ENCODE results near the gene SLC8A1.
A peak's percentile ranks its signal among the peaks of the same experiment; 100 is the strongest.

SLC8A1 gene

GRCh38 chr2:40403233-40403836, 48.6 kb downstream of the SLC8A1 start:
- TF ChIP-seq, protein P1, sequence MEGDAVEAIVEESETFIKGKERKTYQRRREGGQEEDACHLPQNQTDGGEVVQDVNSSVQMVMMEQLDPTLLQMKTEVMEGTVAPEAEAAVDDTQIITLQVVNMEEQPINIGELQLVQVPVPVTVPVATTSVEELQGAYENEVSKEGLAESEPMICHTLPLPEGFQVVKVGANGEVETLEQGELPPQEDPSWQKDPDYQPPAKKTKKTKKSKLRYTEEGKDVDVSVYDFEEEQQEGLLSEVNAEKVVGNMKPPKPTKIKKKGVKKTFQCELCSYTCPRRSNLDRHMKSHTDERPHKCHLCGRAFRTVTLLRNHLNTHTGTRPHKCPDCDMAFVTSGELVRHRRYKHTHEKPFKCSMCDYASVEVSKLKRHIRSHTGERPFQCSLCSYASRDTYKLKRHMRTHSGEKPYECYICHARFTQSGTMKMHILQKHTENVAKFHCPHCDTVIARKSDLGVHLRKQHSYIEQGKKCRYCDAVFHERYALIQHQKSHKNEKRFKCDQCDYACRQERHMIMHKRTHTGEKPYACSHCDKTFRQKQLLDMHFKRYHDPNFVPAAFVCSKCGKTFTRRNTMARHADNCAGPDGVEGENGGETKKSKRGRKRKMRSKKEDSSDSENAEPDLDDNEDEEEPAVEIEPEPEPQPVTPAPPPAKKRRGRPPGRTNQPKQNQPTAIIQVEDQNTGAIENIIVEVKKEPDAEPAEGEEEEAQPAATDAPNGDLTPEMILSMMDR (IDR thresholded peaks at IDR 0.05; ENCODE audit: insufficient read depth, low read length, missing control alignments): no peak
- peak; percentile 81 for DNase-seq (ENCODE audit: low read depth, low spot score)
- POLR2A ChIA-PET: interaction anchor here (0.9 to 1.6 kb wide), 4 partner anchors 9 to 48 kb away, joined by 3 to 8 read pairs (median 3); no protein-coding TSS in a partner anchor
- CTCF ChIA-PET: interaction anchor here (0.9 to 2.7 kb wide), 6 partner anchors 9 to 159 kb away, joined by 3 to 6 read pairs (median 4); no protein-coding TSS in a partner anchor
- no peak overlapping the region for H3K4me3 ChIP-seq (ENCODE audit: low read depth, low read length)

DNA sequence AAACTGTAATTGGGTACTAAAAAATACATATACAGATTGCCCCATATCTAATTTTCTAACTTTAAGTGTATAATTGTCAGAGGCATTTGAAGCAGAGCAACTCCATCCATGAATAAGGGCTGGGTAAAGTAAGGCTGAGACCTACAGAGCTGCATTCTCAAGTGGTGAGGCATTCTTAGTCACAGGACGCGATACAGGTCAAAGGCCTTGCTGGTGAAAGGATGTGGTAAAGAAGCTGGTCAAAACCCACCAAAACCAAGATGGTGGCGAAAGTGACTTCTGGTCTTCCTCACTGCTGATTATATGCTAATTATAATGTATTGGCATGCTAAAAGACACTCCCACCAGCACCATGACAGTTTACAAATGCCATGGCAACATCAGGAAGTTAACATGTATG, 50.0 kb downstream of the SLC8A1 start:
- TF ChIP-seq, protein P1 (IDR thresholded peaks at IDR 0.05; ENCODE audit: insufficient read depth, low read length, missing control alignments): no peak
- ChIA-PET CTCF (interaction anchor here (1.5 to 2.7 kb wide), 2 partner anchors 8 to 157 kb away, joined by 6 read pairs; no protein-coding TSS in a partner anchor), POLR2A (interaction anchor here (0.6 to 1.6 kb wide), 2 partner anchors 49 to 368 kb away, joined by 3 read pairs; no protein-coding TSS in a partner anchor)
- no peak overlapping the region for H3K4me3 ChIP-seq (ENCODE audit: low read depth, low read length)
- DNase-seq (ENCODE audit: low read depth, low spot score): peak; percentile 28

DNA sequence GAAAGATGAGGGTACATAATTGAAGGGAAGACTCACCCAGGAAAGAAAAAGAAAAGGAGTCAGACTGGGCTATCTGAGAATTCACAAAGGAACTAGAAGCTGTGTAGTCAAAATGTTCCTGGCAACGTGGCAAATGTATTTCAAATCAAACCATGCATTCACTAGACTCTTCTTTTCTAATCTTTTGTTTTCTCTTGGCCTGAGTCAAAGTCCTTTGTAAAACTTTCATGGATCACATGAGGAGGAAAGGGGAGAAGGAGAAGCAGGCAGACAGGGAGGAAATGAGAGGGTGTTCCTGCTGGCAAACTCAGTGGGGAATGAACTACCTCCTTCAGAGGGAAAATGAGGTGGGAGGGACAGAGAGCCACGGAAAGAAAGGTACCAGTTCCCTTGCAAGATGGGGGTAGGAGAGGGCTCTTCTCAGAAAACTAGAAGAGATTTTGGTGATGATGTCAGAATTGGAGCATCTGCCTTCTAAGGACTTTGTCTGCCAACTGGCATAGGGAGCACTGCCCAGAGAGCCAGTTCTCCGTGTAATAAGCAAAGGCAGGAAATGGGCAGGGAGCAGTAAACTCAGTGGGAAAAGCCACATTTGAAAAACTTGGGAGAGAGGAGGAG, 51.4 kb downstream of the SLC8A1 start:
- H3K4me3 ChIP-seq (ENCODE audit: low read depth, low read length): no peak overlapping the region
- TF ChIP-seq, protein P1 (IDR thresholded peaks at IDR 0.05; ENCODE audit: insufficient read depth, low read length, missing control alignments): no peak
- ChIA-PET CTCF (no interaction called here), POLR2A (no interaction called here)
- DNase-seq (ENCODE audit: low read depth, low spot score): no peak

DNA sequence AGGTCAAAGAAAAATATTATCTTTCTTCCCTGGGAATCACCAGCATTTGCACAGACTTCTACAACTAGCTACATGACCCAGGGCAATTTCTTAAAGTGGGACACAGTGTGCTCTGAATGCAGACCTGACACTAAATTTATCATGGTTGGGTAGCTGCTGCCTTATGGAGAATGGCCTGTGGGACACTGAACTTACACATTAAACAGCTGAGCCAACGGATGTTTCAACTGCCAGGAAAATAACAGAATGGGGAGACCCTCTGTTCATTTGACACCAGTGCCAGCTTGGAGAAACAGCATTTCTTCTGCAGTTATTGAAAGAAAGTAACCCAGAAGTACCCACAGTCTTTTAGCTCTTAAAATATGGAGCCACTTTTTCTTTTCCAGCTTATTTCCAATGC, 54.1 kb downstream of the SLC8A1 start:
- no peak for DNase-seq (ENCODE audit: low read depth, low spot score)

GRCh38 chr2:40396124-40396523, 55.8 kb downstream of the SLC8A1 start:
- H3K4me3 ChIP-seq (ENCODE audit: low read depth, low read length): no peak overlapping the region
- TF ChIP-seq, protein P1 (IDR thresholded peaks at IDR 0.05; ENCODE audit: insufficient read depth, low read length, missing control alignments): no peak
- no peak for DNase-seq (ENCODE audit: low read depth, low spot score)
- POLR2A ChIA-PET: no interaction called here
- CTCF ChIA-PET: no interaction called here

More for the DNA sequence above, 54.1 kb downstream of the SLC8A1 start:
- ChIA-PET CTCF (interaction anchor here (0.9 to 1.2 kb wide), 2 partner anchors 10 to 23 kb away, joined by 3 read pairs; no protein-coding TSS in a partner anchor), POLR2A (no interaction called here)
- TF ChIP-seq, protein P1 (IDR thresholded peaks at IDR 0.05; ENCODE audit: insufficient read depth, low read length, missing control alignments): no peak
- no peak overlapping the region for H3K4me3 ChIP-seq (ENCODE audit: low read depth, low read length)
